ENCODE measurements around the gene SEMA3A. TPM values are rescaled to one million over a fixed set of nuclear protein-coding genes. Genes with fewer than 3 reads are reported as not detected.

Gene SEMA3A
- total RNA-seq, 1 experiment from 2014 or later, result 7.2 TPM

DNA sequence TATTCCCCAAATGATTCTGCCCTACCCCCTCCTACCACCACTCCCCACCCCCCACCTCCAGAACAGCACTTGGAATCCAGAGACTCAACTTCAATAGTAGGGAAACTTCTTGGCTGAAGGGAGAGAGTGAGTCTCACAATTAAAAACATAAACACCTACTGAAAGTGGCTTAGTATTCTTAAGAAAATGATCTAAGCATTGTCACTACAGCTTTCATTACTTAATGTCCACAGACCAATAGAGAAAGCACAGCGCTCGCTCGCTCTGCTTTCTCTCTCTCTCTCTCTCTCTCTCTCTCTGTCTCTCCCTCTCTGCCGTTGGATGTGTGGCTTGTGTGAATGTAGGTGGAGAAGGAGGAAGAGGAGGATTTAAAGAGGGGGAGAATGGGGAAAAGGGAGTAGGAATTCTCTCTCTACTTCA is 1.5 kb upstream of the SEMA3A start:
- DNase-seq (ENCODE audit: low spot score), result peak; percentile 53

DNA sequence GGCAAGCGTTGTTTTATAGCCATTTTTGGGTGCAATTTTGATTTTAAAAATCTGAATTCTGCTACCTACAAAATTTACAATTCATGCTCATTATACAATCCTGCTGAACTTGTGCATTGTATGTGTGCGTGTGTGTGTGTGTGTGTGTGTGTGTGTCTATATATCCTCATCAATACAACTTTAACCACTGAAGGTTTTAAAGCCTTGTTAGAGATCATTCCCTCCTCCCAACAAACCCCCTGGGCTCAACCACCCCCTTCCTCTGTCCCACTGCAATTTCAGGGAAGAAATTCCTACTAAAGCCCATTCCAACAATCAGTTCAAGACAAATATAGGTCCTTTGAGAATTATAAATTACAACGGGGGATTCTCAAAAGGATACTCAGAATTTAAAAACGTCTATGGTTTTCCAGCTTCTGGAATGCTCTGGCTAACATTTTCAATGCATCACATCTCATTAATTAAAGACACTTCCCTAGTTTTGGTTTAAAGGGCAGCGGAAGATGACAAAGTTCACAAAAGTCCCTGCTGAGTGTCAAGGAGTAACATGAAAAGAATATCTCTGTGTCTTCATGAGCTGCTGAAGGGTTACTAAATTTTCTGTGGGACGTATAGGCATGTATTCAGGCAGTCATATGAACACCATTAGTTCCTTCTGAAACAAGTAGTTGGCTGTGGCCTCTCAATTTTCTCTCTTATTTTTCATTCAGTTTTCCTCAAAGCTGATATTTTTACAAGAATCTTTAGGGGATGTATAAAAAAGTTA is 889 bp upstream of the SEMA3A start:
- DNase-seq (ENCODE audit: low spot score), result peak; percentile 54

DNA sequence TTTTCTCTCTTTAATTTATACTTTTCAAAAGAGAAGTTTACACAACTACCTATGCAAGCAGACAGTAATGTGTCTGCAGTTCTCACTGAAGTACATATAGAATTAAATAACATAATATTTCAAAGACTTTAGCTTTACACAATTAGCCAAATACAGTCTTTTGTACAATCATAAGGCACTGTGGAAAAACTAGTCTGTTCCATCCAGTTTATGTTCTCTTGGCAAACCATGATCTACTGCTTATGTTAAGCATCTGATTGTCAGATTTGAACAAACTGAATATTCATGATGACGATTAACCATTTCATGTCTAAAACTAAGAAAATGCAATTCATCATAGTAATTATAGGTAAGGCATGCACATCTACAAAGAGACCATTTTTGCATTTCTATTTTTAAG is 842 bp downstream of the SEMA3A start:
- DNase-seq (ENCODE audit: low spot score), result peak; percentile 73

DNA sequence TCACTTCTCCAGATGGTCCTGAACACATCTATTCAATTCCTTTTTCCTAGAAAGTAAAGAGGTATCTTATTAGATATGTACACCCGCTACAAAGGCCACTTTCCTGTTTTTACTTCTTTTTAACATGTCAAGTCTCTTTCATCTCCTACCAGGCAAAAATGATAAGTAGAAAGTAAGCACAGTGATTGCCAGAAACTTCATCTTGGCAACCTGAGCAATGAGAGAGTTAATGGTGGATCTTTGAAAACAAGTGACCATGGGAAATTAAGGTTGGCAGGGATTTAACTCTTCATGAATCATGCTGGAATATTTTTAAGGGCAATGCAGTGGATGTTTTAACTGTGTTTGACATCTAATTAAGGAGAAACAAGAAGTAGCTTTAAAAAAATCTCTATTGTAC is 2.7 kb downstream of the SEMA3A start:
- peak; percentile 39 for DNase-seq (ENCODE audit: low spot score)

DNA sequence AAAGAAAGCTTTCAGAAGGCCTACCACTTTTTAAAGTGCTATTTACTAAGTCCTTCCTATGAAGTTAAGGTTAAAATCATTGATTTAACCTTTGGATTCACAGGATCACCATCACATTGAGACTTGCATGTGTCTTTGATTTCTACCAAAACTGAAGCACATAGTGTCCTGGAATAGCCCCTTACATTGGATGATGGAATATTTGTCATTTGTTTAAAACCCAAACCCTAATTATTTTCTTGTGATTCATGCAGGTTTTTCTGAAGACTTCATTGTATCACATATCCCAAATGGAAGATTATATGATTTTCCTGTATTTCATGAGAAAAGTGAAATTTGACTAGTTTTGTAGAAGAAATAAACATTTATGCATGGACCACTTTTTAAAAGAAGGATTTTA is 3.3 kb downstream of the SEMA3A start:
- no peak for DNase-seq (ENCODE audit: low spot score)

DNA sequence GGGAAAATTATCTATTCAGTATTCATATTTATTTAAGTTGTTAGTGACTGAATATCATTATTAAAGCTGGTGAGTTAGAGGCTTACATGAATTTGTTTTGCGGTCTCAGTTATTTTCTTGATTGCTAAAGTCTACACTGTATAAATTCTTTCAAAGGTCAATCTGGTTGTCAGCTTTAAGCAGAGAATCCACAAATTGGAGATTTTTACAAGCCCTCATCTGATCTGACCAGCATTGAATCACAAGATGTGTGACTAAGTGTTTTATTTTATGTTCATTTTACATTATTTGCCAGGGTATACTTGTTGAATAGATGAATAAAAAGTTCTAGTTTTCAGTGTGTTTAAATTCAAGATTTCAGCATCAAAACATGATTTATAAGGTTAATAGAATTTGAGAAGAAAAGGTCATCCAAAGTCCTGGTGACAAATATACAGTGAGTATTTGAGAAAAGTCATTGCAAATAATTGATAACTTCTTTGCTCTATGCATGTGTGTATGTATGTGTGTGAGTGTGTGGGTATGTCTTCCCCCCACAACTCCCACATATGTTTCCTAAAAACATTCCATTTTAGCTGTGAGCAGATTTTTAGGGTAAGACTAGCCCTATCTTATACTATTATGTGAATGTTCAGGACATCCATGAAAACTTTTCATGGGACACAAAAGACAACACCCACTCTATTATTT is 4.4 kb downstream of the SEMA3A start:
- peak; percentile 39 for DNase-seq (ENCODE audit: low spot score)

DNA sequence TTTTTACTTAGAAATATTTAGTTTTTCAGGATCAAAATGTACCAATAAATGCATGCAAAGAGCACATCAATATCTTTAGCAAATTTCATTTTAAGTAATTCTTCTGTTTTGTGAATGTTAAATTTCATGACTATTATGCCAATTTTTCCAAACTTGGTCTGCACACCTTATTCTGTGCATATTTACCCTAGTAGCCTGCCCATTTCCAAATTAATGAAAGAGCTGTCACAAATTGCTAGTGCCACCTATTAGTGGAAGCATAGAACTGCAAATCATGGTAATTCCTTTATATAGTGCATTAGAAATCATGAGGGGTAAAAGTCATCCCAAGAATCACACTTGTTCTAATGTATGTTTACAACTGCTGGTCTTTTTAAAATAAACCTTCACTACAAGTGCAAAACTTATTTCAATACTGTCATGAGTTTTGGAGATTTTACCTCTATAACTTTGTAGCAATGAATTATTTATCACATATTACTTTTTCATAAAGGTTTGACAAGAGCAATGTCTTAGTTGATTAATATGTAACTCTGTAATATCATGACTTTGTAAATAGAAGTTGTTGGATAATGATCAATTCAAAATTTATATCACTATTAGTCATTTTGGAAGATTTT is 5.7 kb downstream of the SEMA3A start:
- DNase-seq (ENCODE audit: low spot score), result peak; percentile 77

DNA sequence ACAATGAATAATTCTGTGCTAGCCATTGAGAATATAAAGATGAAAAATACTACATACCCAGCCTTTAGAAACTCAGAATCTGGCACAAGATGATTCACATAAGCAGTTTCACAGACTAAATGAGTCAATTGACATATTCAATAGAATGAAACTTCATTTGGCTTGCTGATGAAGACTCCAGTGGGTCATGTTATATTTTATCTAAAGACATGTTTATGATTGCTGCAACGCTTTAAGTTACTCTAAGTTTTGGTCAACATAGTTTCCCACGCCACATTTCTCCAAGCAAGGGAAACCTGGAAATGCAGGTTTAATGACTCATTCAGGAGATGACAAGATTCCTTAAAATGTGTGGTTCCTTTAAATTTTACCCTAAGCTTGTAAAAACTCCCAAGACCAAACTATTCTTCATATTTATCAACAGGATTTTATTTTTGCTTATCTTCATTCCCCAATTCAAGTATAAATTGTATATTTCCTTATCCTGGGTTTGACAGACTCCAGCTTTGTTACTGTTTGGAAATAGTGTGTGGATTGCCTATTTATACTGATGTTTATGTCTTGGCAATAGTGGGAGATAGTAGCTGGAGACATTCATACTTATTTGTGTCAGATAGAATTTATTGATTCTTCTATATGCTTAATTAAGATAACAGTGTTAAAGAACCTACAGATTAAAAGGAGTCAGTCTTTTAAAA is 6.6 kb downstream of the SEMA3A start:
- DNase-seq (ENCODE audit: low spot score), result peak; percentile 60

DNA sequence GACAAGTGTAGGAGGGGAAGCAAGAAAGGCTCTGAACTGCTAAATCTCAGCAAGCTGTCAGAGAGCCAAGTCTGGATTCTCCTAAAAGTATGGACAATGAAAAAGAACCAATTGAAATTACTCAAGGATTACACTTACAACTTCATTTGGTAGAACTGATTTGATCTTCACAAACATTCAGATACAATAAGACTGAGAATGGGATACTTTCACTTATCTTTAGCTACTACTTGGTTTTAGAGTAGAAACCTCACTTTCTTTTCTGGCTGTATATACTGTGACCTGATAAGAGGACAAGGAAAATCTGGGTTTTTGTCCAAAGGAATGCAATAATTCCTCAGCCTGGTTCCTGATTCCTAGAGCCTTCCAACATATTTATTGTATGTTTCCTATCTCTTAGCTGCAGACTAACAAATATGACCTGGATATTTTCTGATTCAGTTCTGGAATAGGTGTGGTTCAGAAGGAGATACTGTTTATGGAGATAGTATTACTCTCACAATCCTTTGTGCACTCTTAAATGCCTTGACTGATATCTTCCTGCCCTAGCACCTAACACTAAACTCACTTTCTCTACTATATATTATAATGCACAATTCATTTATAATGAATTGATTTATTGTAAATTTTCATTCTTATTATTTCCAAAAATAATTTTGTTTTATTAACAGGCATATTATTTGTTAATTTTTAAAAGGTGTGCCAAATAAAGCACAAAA is 7.3 kb downstream of the SEMA3A start:
- no peak for DNase-seq (ENCODE audit: low spot score)

DNA sequence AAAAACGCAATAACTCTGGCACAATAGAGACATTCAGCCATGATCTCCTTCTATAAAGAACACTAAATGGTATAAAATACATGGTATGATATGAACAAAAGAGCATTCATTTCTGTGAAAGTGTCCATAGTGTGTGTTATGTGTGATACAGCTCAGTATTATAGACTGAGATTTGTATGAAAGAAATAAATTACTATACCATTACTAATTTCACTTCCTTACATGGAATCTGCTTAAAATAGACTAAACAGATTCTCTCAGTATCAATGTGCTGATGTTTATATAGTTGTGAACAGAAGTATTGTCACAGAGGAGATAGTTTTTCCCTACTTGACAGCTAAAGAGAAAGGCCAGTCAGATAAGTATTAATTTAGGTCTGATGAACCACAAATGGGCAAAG is 10.8 kb downstream of the SEMA3A start:
- DNase-seq (ENCODE audit: low spot score), result no peak

DNA sequence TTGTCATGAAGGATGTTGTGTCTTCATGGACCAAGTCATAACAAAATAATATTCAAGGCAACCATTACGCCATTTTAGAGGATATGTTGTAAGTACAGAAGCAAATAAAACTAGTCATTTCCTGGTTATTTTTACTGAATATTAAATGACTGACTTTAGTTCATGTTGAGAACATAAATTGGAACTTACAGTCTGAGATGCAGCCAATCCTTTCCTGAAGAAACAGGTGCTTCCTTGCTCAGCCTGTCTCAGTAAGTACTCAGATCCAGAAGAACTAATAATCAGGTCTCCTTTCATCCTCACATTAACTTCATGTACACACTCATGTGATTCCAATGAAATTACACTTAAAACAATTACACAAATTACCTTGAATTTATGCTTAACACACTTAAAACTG is 12.3 kb downstream of the SEMA3A start:
- DNase-seq (ENCODE audit: low spot score), result no peak

DNA sequence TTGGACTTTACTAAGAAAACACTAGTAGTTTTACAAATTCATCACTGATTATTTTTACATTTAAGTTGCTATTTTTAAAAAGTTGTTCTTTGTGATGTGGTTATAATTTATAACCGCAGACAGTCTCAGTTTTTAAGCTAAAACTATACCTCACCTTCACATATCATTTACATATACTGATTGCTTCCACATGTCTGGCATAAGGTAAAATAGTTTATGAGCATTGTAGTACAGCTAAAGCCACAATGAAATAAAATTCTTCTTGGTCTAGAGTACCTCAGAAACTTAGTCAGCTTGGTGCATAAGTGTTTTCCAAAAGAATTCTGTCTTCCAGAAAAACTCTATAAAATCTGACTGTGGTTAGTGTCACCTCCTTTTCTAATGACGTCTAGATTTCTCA is 13.0 kb downstream of the SEMA3A start:
- DNase-seq (ENCODE audit: low spot score), result no peak

DNA sequence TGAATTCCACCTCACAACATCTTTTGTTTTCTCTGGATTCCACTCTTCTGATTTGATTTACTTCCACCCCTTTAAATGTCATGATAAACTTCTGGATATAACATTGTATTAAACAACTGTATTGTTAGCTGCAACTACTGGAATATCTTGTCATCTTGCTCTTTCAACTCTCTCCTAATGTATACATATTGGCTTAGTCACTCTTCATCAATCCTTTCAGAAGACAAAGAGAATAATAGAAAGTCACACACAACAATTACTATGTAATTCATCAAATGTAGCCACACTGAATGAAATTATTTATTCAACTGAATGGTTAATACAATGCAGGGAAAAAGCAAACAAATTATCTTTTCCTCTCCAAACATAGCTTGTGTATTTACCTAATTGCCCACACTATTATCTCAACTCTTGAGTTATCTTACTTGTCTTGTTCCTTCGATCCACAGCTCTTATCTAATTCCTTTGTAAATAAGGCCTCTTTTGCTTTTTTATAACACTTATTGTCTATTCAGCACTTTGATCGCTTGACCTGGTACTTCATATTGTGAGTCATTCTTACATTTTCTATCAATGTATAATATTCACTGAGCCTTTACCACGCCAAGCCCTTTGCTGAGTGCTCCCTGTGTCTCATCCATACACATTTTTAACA is 16.7 kb downstream of the SEMA3A start:
- peak; percentile 46 for DNase-seq (ENCODE audit: low spot score)

DNA sequence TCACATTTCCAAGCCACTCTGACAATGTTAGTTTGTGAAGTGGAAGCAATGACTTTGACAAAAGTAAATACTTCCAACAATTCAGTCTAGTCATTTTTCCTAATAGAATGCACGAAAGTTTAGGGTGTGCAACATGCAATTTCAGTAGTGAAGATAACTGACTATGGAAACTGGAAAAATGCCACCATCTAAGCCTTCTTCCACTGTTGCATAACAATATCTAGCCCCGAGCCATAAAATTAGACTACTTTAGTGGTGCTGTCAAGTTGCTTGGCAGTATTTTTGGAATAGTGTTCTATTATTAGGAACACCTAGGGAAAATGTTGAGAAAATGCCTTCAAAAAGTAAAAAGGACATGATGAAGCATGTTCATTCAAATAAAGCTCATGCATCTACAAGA is 17.9 kb downstream of the SEMA3A start:
- DNase-seq (ENCODE audit: low spot score), result no peak

DNA sequence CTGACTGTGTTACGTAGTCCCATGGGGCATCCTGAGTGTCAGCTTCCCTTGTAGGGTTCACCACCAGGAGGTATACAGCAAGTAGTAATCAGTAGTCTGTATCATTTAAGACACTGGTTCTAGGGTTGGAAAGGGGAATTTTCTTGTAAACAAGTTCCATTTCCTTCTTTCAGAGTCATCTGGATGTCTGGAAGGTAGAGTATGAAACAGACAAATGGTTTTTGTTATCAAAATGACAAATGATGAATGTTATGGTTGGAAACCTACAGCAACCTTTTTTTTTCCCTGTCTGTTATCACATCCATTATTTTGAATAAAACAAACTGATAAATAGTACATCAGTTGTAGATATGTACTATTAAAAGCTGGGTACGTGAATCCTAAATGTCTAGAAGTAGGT is 19.1 kb downstream of the SEMA3A start:
- no peak for DNase-seq (ENCODE audit: low spot score)

DNA sequence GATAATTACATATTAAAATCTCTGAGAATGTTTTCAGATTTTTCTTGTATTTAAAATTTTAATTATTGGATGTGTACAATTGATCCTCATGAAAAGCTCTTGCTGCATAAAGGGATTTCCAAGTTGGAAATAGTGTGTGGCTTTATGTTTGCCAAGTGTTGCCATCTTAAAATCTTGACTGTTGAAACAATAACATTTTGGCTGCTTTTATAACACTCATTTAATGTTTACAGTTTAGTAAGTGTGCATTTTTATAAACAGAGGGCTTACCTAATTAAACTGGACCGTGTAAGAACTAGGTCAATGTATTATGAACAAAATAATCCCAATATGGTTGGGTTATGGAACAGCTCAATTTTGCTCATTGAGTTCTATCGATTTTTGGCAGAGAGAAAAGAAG is 23.9 kb downstream of the SEMA3A start:
- no peak for DNase-seq (ENCODE audit: low spot score)

DNA sequence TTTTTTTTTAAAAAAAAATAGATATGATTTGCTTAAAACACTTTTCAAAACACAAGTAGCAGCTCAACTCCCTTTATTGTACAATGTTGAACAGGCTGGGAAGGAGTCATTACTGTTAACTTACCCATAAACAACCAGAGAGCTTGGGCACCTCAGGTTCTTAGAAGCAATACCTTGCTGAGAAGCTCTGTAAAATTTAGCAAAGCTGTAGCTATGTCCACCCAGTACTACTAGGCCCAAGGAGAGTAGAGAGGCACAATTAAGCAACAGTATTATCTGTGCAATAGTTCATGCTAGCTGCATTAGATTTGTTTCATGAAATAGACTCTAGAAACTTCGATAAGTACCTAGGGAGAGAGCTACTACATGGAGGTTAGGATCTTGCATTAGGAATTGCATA is 32.0 kb downstream of the SEMA3A start:
- DNase-seq (ENCODE audit: low spot score), result peak; percentile 33

DNA sequence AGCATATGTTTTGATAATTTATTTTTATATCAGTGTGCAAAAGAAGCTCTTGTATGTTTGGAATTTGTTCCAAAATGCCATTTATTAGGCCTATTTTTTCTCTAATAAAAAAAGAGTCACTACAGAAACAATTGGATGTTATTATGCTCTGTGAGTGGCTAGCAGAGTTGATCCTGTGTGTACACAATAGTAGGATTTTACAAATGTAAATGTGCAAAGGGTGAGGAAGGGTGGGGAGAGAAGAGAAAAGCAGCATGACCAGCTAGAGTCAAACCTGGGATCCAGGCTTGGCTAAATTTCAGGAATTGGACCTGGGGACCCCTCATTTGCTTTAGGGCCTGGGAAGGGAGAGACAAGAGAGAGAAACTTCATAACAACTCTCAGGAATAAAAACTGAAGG is 32.5 kb downstream of the SEMA3A start:
- peak; percentile 26 for DNase-seq (ENCODE audit: low spot score)

DNA sequence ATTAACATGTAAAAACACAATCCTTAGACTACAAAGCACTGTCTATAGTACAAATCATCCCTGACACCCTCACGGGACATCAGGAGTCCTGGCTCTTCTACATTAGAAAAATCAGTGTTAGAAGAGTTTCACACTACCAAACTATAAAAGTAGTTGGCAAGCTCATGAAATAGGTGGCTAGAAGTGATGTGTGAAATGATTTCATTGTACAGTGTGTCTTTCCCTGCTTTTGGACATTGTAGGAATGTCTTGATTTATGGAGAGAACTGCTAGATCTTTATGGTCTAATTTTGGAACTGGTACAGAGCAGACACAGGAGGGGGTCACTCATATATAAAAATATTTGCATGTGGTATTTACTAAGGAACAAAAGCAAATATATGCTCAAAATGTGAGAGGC is 33.2 kb downstream of the SEMA3A start:
- no peak for DNase-seq (ENCODE audit: low spot score)

DNA sequence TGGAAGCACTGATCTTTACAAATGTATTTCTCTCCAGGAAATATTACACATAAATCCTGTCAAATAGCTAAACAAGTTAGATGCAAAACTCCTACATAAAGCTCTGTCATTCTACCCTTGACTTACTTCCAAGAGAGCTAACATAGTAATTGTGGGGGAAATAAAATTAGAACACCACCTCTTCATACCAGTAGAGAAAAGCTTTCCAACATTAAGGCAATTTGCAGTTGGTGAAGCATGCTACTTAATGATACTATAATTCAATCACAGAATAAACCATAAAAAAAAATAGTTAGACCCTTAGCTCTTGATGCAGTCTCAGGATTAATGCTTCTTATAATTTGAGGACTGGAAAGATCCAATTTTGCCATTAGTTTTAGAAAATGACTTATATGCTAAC is 35.2 kb downstream of the SEMA3A start:
- no peak for DNase-seq (ENCODE audit: low spot score)

DNA sequence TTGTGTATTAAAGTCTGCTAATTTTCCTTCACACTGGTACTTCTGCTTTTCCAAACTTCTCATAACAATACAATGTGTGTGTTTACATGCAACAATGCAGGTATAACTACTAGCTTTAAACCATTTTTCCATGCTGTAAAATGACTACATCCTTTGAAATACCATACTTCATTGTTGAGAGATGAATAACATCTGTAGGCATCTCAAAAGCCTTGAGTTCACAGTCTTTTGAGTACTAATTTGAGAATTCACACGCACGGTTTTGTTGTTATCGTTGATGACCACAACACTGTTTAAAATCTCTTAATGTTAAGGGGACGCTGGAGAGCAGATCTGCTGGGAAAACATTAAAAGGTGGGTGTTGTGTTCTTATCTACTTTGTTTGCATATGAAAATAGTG is 37.4 kb downstream of the SEMA3A start:
- DNase-seq (ENCODE audit: low spot score), result no peak
